Right forelimb (tissue), 1 donor: ENCODE data around the gene YY1.

Source experiments
- DNase-seq: peaks from one replicate; pipeline ENCODE4 v3.0.0-alpha.2; 2018

The YY1 gene

GRCh38 chr14:100317912-100318808 lies 79.2 kb downstream of the YY1 start:
- peak; percentile 73 for DNase-seq

DNA sequence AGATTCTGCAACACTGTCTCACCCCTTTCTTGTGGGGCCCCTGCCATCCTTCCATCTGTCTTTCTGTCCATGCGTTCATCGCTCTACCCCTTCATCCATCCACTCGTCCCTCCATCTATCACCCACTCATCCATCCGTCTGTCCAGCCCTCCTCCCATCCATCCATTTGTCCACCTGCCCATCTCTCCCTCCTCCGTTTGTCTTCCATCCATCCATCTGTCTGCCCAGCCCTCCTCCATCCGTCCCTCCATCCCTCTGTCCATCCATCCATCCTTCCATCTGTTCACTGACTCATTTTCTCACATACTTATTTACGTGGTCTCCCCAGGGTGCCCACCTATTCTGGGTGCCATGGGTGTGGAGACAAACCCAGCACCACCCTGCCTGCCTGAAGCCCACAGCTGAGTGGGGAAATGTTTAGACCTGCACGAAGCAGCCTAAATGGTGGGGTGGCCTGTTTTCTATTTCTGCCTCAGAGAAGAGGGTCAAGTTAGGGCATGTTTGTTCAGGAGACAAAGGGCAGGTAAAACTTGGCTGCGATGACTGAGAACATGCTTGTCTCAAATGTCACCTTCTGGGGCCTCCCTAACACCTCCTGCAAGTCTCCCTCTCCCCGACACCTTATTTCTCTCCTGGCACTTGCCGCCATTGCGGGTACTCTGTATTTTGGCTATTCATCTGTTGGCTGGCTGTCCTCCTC lies 81.4 kb downstream of the YY1 start:
- DNase-seq = no peak

- DNase-seq = no peak
These were observed 82.7 kb downstream of the YY1 start for GRCh38 chr14:100321473-100322137.

- no peak for DNase-seq
These were observed 83.4 kb downstream of the YY1 start for GRCh38 chr14:100322138-100322957.

- DNase-seq = no peak
These were observed 84.4 kb downstream of the YY1 start, which contains the start of gene SLC25A47 for GRCh38 chr14:100323121-100323941. Gene SLC25A47 (plus strand): TSS chr14:100323339. CDS start chr14:100323415, 76 bp downstream.

DNA sequence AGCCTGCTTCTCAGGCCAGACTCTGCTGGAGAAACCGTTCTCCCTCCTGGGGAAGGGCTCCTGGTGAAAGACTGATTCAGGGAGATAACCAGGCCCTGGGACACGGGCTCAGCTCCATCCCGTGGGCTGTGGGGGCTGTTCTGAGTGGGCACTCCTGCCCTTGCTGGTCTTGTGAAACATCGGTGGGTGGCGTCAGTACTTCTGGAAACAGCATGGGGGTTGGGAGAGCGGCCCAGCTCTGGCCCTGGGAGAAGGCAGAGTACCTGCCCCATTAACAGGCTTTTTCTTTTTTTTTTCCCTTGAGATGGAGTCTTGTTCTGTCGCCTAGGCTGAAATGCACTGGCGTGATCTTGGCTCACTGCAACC lies 85.0 kb downstream of the YY1 start:
- DNase-seq = no peak

DNA sequence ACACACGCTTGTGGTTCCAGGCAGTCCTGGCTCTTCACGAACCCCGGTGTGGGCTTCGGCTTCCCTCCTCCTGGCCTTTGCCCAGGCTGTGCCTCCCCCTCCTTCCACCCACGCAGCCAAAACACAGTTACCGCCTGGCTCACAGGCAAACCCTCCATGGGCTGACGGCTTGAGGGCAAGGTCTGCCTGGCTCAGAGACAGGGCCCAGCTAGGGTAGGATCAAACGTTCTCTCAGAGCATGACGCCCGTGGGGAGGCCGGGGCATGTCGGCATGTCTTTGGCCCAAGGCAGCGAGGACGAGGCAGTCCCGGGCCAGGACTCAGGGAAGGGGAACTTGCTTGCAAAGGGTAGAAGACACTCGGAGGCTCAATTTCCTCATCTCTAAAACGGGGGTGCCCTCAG lies 86.3 kb downstream of the YY1 start:
- DNase-seq = no peak

- no peak for DNase-seq
These were observed 87.0 kb downstream of the YY1 start for GRCh38 chr14:100325958-100326357.

- DNase-seq = no peak
These were observed 88.2 kb downstream of the YY1 start for GRCh38 chr14:100327128-100327527.

DNA sequence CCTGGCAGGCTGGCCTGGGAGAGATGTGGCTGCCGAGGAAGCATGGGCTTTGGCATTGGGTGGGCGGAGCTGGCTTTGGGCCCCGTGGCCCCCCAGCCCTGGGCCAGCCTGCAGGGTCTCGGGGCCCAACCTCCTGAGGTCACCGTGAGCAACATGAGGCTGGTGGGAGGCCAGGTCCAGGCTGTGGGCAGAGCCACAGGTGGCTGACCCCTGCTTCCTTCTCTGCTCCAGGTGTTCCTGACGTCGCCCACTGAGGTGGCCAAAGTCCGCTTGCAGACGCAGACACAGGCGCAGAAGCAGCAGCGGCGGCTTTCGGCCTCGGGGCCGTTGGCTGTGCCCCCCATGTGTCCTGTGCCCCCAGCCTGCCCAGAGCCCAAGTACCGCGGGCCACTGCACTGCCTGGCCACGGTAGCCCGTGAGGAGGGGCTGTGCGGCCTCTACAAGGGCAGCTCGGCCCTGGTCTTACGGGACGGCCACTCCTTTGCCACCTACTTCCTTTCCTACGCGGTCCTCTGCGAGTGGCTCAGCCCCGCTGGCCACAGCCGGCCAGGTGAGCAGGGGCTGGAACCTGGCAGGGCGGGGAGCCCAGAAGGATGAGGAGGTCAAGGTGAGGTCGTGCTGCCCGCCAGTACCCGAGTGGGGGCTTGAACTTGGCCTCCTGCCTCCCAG lies 89.7 kb downstream of the YY1 start:
- DNase-seq = no peak

GRCh38 chr14:100329233-100330006 lies 90.5 kb downstream of the YY1 start:
- DNase-seq = no peak

GRCh38 chr14:100330007-100330344 lies 91.0 kb downstream of the YY1 start:
- no peak for DNase-seq

GRCh38 chr14:100330388-100330931 lies 91.5 kb downstream of the YY1 start:
- DNase-seq = no peak

DNA sequence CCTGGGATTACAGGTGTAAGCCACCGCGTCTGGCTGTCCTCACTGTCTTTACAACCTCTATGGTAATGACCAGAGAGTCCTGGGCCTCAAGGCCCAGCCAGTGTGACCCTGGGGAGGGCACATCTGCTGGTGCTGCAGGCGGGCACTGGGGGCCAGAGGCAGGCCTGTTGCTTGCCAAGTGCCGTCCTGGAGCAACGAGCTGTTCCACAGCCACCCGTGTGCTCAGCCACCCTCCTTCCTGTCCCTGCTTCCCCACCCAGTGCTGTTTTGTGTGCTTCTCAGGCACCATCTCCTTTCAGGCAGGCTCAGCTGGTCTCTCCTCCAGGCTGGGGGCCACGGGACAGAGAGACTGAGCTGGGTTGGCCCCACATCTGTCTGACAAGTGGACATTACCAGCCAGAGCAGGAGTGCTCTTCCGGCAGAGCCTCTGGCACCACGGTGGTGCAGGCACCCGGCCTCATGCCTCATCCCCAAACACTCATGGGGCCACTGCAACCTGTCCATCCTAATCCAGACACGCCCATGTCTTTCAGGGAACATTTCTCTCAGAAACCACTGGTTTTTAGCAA lies 93.2 kb downstream of the YY1 start:
- DNase-seq = no peak
